Suprapubic skin (tissue), 4 donors: Measurements from ENCODE around the gene CHST13. TPM values are rescaled to one million over a fixed set of nuclear protein-coding genes. Genes with fewer than 3 reads are reported as not detected.

Experiments used
- DNase-seq, 2 donors: peaks; one replicate each; pipeline ENCODE4 v3.0.0-alpha.2; 2019; ENCODE audit warnings: low spot score in 2 of 2
- H3K27ac ChIP-seq: fragments of 200-600 bp; sonication (generic); one replicate; pipeline ENCODE4 v1.5.1; 2019
- H3K27me3 ChIP-seq: fragments of 200-600 bp; sonication (generic); one replicate; pipeline ENCODE4 v1.5.1; 2019
- H3K36me3 ChIP-seq: fragments of 200-600 bp; sonication (generic); one replicate; pipeline ENCODE4 v1.5.1; 2019
- H3K4me1 ChIP-seq: fragments of 200-600 bp; sonication (generic); one replicate; pipeline ENCODE4 v1.5.1; 2019
- H3K4me3 ChIP-seq: fragments of 200-600 bp; sonication (generic); one replicate; pipeline ENCODE4 v1.5.1; 2019; ENCODE audit warnings: mild to moderate bottlenecking
- H3K9me3 ChIP-seq: fragments of 200-600 bp; sonication (generic); one replicate; pipeline ENCODE4 v1.5.1; 2019
- EP300 ChIP-seq: sonication (generic); formaldehyde crosslinking; IDR thresholded peaks from one replicate; pipeline ENCODE4 v1.6.1; 2017; ENCODE audit warnings: antibody characterized with exemption
- POLR2A ChIP-seq, 2 donors: fragments of 450-650 bp; IDR thresholded peaks; one replicate each; pipeline ENCODE4 v1.6.1; 2017; ENCODE audit warnings: antibody characterized with exemption in 2 of 2, mild to moderate bottlenecking in 2 of 2, moderate library complexity in 2 of 2
- POLR2AphosphoS5 ChIP-seq, 3 donors: sonication (generic); formaldehyde crosslinking; IDR thresholded peaks; one replicate each; pipeline ENCODE4 v1.6.1; 2017; ENCODE audit warnings: antibody characterized with exemption in 3 of 3
- WGBS: methylation state at CpG from one replicate; pipeline ENCODE4 v1.1.5; 2018; 5-methylcytosine and 5-hydroxymethylcytosine counted together
- total RNA-seq, 4 donors: library from RNA; depleted of rRNA; stranded (reverse); fragments of >200 nt; gene quantifications; one replicate each; pipeline ENCODE4 v1.1.0, GENCODE V29; 2016
- TF ChIP-seq, protein P1 (sequence below), 2 donors: fragments of 200-600 bp in 1 of 2; fragments of 450-650 bp in 1 of 2; sonication (generic) in 1 of 2; IDR thresholded peaks; one replicate each; pipeline ENCODE4 v1.5.1; 2016 to 2019; ENCODE audit warnings: antibody characterized with exemption in 2 of 2, mild to moderate bottlenecking in 1 of 2, moderate library complexity in 1 of 2

CHST13 gene
- total RNA-seq, 4 donors from 2014 or later, result not detected

DNA sequence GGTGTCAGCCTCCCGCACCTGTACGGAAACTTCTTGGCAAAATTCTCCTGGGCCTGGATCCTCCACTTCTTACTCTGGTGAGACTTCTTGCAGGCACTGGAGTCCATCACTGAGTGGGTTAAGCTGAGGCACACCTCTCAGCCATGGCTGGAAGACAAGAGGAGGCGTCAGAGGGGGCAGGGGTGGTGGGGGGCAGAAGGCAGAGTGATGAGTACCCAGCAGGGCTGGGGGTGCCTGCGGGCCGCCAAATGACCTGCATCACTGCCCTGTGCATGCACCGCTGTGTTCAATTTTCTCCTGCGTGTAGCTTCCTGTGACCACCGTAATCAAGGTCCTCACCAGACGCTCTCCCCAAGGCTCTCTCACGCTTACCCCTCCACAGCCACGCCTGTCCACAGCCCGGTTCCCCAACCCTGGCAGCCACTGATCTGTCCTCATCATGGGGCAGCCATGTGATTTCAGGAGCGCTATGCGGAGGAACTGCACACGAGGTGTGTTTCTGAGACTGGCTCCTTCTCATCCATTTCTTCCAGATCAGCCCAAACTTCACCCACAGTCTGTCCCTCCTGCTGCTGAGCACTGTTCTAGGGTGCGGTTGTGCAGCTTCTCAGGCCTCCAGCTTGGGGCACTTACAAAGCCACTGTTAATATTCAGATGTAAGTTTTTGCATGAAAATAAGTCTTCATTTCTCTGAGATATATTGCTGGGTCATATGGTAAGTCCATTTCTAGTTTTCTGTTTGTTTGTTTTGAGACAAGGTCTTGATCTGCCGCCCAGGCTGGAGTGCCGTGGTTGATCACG lies 29.5 kb downstream of the CHST13 start:
- no peaks in the 10 kb centered on the region for H3K4me1 ChIP-seq
- no peaks in the 10 kb centered on the region for H3K9me3 ChIP-seq
- H3K4me3 ChIP-seq, result no peak overlapping the region
- 82% methylated on average over 18 of the region's 19 CpGs for WGBS
- TF ChIP-seq POLR2AphosphoS5 (IDR thresholded peaks at IDR 0.05), result no peak
- TF ChIP-seq, protein P1, sequence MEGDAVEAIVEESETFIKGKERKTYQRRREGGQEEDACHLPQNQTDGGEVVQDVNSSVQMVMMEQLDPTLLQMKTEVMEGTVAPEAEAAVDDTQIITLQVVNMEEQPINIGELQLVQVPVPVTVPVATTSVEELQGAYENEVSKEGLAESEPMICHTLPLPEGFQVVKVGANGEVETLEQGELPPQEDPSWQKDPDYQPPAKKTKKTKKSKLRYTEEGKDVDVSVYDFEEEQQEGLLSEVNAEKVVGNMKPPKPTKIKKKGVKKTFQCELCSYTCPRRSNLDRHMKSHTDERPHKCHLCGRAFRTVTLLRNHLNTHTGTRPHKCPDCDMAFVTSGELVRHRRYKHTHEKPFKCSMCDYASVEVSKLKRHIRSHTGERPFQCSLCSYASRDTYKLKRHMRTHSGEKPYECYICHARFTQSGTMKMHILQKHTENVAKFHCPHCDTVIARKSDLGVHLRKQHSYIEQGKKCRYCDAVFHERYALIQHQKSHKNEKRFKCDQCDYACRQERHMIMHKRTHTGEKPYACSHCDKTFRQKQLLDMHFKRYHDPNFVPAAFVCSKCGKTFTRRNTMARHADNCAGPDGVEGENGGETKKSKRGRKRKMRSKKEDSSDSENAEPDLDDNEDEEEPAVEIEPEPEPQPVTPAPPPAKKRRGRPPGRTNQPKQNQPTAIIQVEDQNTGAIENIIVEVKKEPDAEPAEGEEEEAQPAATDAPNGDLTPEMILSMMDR (IDR thresholded peaks at IDR 0.05), result no peak
- TF ChIP-seq EP300, result no peak
- no peak for TF ChIP-seq POLR2A (IDR thresholded peaks at IDR 0.05)
- H3K27ac ChIP-seq, result no peak overlapping the region
- H3K36me3 ChIP-seq, result no peaks in the 10 kb centered on the region
- no peaks in the 10 kb centered on the region for H3K27me3 ChIP-seq
- DNase-seq, result peak; percentile 45 to 63

DNA sequence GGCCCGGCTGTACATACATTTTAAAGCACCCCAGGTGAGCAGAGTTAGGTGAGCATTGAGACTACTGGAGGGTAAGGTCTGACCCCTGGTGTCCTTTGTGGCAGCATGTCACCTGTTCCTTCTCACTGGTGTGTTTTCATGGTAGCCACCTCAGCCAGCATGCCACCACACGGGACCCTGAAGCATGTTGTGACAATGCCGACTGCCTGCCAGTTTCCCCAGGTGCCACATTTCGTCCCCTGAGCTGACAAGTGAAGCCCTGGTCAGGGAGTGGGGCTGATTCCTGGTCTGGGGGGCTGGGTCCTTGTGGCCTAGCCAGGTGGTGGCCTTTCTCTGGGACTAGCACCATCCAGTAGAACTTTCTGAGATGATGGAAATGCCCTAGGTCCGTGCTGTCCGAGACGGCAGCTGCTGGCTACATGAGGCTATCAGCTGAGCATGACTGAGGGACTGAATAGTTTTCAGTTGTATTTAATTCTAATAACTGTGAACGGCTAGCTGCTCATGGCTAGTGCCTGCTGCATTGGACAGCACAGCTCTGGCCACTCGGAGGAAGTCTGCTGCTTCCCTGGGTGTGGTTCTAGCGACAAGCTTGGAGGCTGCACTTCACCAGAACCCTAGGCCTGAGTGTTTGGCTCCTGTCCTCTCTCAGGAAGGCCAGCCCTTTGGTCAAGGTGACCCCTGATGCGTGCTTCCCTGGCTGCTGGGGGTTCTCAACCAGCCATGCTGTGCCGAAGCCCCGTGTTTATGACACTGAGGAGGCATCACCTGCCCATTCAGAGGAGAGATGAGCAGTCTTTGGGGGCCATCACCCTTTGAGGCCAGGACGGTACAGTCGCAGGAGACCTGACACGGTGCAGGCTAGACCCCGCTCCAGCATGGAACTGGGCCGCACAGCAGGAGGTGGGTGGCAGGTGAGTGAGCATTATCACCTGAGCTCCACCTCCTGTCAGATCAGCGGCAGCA lies 30.9 kb downstream of the CHST13 start:
- no peaks in the 10 kb centered on the region for H3K9me3 ChIP-seq
- 85% methylated on average over 5 of the region's 19 CpGs for WGBS
- no peaks in the 10 kb centered on the region for H3K36me3 ChIP-seq
- TF ChIP-seq POLR2A (IDR thresholded peaks at IDR 0.05) (no peak), EP300 (no peak), POLR2AphosphoS5 (IDR thresholded peaks at IDR 0.05) (no peak)
- TF ChIP-seq, protein P1 (IDR thresholded peaks at IDR 0.05), result no peak
- no peak overlapping the region for H3K4me3 ChIP-seq
- no peaks in the 10 kb centered on the region for H3K4me1 ChIP-seq
- peak; percentile 29 to 69 for DNase-seq
- no peak overlapping the region for H3K27ac ChIP-seq
- H3K27me3 ChIP-seq, result no peaks in the 10 kb centered on the region

DNA sequence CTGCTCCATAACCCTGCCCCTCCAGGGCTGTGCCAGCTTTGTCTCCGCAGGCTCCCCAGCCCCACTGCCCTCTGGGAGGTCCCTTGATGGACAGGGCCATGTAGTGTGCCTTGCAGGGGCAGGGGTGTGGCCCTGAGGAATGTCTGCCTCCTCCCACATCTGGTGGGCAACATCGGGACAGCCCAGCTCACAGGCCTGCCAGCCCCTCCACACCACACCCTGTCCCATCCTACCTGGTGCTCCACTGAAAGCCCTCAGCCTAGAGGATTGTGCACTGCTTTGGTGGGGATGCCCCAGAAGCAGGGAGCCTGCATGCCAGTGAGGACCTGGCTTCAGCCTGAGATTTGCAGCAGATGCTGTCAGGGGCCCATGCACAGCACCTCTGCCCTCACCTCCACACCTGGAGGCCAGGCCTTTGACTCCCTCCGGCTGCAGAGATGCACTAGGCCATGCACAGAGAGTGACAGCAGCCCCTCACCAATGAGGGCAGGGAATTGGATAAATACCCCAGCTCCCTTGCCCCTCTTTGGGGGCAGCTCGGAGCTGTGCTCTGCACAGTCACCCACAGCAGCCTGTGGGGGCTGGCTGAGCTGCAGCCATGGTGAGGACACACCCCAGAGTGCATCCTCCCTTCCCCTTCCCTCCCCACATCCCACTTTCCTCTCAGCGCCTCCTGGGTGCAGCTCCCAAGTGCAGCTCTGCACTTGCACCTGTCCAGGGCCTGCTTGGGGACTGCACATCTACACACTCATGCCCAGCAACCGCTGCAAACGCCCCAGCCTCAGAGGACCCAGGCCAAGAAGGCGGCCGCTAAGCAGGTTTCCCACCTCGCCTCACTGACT lies 32.1 kb downstream of the CHST13 start:
- DNase-seq, result peak; percentile 38 to 66
- no peak overlapping the region for H3K4me3 ChIP-seq
- H3K9me3 ChIP-seq, result no peaks in the 10 kb centered on the region
- TF ChIP-seq, protein P1 (IDR thresholded peaks at IDR 0.05), result no peak
- no peak for TF ChIP-seq POLR2AphosphoS5 (IDR thresholded peaks at IDR 0.05)
- no peak for TF ChIP-seq POLR2A (IDR thresholded peaks at IDR 0.05)
- no peak for TF ChIP-seq EP300
- no peaks in the 10 kb centered on the region for H3K36me3 ChIP-seq
- no peak overlapping the region for H3K27ac ChIP-seq
- no peaks in the 10 kb centered on the region for H3K4me1 ChIP-seq
- H3K27me3 ChIP-seq, result no peaks in the 10 kb centered on the region
- 73% methylated on average over 9 of the region's 10 CpGs for WGBS

DNA sequence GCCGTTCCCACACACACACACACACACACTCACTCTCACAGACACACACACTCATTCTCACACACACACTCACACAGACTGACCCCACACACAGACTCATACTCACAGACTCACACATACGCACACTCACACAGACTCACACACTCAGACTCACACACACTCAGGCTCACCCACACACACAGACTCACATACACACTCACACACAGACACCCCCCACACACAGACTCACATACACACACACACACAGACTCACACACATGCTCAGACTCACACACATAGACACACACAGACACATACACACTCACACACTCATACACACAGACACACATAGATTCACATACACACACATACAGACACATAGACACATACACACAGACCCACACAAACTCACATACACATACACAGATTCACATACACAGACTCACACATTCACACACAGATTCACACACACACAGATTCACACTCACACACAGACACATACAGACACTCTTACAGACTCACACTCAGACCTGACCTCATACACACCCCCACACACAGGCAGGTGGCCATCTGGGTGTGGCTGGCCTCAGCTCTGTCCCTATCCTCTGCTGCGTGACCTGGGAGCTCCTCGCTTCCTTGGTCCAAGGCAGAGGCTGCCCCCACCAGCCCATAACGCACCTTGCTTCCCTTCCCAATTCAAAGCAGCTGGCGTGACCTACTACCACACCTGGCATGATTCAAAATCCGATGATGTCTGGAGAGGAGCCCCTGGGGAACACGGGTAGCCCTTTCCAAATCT lies 32.9 kb downstream of the CHST13 start:
- DNase-seq, result peak; percentile 31 to 62
- no peak overlapping the region for H3K4me3 ChIP-seq
- no peaks in the 10 kb centered on the region for H3K4me1 ChIP-seq
- TF ChIP-seq EP300, result no peak
- TF ChIP-seq POLR2AphosphoS5 (IDR thresholded peaks at IDR 0.05), result no peak
- no peak for TF ChIP-seq POLR2A (IDR thresholded peaks at IDR 0.05)
- TF ChIP-seq, protein P1 (IDR thresholded peaks at IDR 0.05), result no peak
- 82% methylated on average over 8 of the region's 8 CpGs for WGBS
- no peaks in the 10 kb centered on the region for H3K9me3 ChIP-seq
- H3K36me3 ChIP-seq, result no peaks in the 10 kb centered on the region
- H3K27me3 ChIP-seq, result no peaks in the 10 kb centered on the region
- H3K27ac ChIP-seq, result no peak overlapping the region
